GM12892 (cell line): ENCODE results near the gene PRPS1L1.

ENCODE experiments used
- DNase-seq: peaks from one replicate; pipeline ENCODE4 v3.0.0; 2011; ENCODE audit not compliant: insufficient read length
- FAIRE-seq: peaks from 2 replicates; lab custom pipeline; 2011; peaks lifted over from hg19 to GRCh38; lab: Jason Lieb, UNC
- POLR2A ChIP-seq: IDR thresholded peaks from 2 replicates; pipeline ENCODE4 v1.6.1; 2011; ENCODE audit warnings: low read depth, low read length, control low read depth
- POLR2AphosphoS5 ChIP-seq: IDR thresholded peaks from 2 replicates; pipeline ENCODE4 v1.6.1; 2011; ENCODE audit warnings: low read depth, low read length, control low read depth
- TAF1 ChIP-seq: IDR thresholded peaks from 2 replicates; pipeline ENCODE4 v1.6.1; 2011; ENCODE audit warnings: low read depth, mild to moderate bottlenecking, control low read depth, low read length, borderline replicate concordance

PRPS1L1 gene

DNA sequence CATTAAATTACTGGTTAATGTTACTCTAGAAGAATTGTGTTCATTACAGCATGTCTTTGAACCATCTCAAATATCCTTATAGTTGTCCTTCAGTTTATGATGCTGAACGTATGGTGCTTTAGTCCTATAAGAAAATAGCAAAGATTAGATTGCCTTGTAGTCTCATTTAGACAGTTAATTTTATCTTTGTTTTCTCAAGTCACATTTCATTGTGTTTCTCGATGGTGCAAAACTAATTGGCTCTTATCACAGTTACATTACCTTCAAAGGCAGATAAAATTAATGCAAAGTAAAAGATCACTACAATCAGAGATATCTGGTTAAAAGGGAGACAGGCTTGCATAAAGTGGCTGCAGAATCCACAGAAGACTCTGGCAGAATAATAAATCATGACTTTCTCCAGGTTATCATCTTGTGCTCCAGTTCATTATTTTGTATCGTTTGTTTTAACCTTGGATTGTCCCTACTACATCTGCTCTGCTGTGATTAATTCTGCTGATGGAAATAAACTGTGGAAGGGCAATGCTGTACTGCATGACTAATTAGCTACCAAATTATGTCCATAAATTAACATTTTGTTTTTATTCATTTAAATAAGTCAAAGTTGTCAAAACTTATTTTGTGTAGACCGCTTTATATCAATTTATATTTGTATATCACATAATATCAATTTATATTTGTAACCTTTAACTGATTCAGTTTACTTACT lies 24.2 kb downstream of the PRPS1L1 start:
- FAIRE-seq (no peak), DNase-seq (no peak)
- TF ChIP-seq TAF1 = no peak
- no peak for TF ChIP-seq POLR2A
- no peak for TF ChIP-seq POLR2AphosphoS5

DNA sequence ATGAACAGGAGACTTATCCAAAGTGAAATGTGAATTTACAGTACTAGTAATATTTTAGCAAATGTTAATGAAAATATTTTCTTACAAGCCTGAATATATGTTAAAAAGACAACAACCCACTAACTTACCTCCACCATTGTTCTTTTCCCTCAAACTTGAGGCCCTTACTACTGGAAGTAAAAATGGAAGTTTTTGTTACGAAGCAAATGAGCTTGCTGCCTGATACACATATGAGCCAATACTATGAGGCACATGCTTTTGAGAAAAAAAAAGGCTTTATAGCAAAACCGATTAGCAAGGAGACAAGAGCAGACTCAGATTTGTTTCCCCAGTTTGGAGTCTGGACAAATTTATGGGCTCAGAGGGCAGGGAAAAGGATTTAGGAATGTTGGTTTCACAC lies 29.0 kb downstream of the PRPS1L1 start:
- TF ChIP-seq TAF1 (no peak), POLR2A (no peak), POLR2AphosphoS5 (no peak)
- no peak for DNase-seq
- FAIRE-seq = no peak

DNA sequence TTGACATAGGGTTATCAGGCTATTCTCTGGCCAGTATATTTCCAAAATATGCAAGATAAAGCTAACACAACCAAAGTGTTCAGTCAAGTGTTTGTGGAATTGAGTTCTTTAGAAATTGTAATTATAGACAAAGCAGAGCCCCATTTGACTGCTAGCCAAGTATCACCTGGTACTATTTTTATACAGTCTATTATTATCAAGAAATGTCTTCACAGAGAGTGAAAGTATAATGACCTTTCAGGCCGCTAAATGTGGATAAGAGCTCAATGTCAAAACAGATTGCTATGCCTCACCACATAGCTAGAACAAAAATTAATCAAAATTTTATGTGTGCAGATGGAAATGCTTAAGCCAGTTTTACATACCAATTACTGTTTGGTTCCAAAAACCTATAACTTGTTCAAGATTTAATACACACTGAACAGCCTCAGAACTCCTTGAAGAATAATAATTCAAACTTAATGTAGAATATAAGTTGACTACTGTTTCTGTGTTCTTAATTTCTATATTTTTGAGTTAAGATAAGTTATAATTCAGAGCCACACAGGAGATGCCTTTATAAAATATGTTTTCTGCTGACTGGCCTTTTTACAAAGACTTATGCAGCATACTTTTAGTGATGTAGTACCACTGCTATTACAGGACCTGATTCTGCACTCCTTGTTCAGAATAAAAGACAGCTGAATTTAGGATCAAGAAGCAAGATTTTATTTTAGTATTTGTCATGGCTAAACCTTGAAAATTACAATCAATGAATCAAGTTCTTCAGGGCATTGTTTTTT lies 31.0 kb downstream of the PRPS1L1 start:
- no peak for DNase-seq
- FAIRE-seq = no peak
- no peak for TF ChIP-seq POLR2AphosphoS5
- TF ChIP-seq TAF1 = no peak
- no peak for TF ChIP-seq POLR2A

DNA sequence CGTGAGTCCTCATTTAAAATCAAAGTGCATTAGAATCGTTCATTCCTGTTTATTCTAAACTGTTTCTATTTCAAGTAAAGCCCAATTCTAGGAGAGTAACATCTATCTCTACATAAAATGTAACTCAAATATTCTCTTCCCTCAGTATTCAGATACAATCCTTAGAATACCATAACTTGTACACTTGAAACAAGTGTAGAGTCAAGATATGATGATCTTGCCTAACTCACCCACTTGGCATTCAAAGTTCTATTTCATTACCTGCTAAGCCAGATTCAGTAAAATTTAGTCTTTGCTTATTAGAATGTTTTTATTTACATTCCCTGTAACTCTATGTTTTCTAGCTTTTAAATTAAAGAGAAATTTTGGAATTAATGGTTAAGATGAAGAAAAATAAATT lies 31.6 kb downstream of the PRPS1L1 start:
- no peak for FAIRE-seq
- TF ChIP-seq POLR2A = no peak
- TF ChIP-seq TAF1 = no peak
- no peak for TF ChIP-seq POLR2AphosphoS5
- DNase-seq = no peak

DNA sequence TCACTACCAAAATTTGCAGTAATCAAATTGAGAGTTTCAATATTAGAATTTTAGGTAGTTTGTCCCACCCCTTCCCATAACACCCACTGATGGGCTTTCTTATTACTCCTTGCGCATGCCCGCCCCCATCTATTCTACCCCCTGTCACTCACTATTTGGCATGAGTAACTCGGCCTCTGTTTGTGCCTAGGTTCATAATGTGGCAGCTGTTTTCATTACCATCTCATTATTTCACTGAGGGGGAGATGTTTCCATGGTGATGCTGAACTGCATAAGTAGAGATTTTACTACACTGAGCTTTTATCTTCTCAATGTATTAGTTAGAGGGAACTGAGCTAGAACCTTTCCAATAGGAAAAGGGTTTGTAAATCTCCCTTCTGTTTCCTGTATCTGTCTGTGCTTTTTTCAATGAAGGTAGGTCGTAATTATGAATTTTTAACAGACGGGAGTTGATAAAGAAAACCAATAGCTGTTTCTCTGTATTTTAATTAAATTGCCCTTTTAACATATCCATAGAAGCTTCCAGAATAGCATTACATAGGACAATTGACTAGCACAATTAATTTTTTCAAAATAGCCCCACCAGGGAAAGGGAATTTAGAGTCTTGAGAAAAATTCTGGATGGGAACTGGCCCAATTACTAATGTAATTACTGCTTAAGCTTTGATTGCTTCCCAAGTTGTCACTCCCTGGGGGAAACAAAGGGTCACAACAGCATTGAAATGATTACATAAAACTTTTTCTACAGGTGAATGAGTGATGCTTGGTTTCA lies 33.4 kb downstream of the PRPS1L1 start:
- FAIRE-seq = no peak
- no peak for DNase-seq
- TF ChIP-seq TAF1 = no peak
- TF ChIP-seq POLR2A = no peak
- no peak for TF ChIP-seq POLR2AphosphoS5

DNA sequence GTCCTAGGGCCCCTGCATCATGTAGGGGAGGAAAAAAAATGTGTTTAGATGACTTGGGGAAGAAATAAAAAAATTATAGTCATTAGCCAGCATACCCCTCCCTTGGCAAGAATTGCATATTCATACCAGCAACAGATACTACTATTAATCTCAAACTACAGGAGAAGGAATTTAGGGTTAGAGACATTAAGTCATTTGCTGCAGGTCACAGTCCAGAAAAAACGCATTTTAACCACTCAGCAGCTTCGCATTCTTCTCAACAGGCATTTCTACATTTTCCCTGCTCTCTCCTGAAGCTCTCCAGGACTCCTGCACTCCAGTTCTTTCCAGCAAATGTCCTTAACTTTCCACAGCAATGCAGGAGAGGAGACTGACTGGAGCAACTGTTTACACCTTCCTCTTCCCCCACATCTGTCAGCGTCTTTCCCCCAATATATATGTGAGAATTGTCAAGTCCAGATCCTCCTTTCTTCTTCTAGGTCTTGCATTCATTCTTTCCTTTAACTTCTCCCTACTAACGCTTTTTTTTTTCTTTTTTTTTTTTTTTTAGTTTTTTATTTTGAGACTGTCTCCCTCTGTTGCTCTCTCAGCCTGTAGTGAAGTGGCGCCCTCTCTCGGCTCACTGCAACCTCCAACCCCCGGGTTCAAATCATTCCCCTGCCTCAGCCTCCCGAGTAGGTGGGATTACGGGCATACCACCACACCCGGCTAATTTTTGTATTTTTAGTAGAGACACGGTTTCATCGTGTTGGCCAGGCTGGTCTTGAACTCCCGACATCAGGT lies 35.6 kb downstream of the PRPS1L1 start:
- FAIRE-seq (no peak), DNase-seq (no peak)
- TF ChIP-seq POLR2AphosphoS5 (no peak), TAF1 (no peak), POLR2A (no peak)

DNA sequence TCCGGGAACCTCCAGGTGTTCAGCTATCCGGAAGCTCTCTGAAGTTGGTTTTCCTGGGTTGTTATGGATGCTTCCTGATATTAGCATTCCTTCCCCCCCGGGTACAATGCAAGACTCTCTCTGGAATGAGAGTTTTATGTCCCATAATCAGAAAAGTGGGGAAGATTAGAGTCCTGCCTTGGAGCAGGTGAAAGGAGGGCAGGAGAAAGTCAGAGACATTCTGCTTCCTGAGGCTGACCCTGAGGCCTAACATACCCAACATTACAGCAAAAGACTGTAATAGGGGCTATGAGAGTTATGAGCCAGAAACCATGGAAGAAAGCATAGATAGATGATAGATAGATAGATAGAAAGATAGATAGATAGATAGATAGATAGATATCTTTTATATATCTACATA lies 36.9 kb downstream of the PRPS1L1 start:
- no peak for TF ChIP-seq POLR2AphosphoS5
- TF ChIP-seq POLR2A = no peak
- DNase-seq (no peak), FAIRE-seq (no peak)

DNA sequence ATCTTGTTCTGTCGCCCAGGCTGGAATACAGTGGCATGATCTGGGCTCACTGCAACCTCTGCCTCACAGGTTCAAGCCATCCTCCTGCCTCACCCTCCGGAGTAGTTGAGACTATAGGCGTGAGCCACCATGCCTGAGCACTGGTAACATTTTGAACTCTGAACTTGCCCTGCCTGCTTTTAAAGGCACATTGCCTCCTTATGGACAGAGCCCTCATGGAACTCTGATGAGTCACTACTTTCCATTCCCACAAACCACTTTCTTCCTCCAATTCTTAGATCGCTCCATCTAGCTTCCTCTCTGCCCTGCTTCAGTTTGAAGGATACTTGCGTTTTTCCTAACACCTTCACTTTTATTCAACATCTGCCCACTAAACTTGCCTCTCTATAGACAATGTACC lies 38.1 kb downstream of the PRPS1L1 start:
- DNase-seq (no peak), FAIRE-seq (no peak)
- TF ChIP-seq POLR2A (no peak), TAF1 (no peak), POLR2AphosphoS5 (no peak)

DNA sequence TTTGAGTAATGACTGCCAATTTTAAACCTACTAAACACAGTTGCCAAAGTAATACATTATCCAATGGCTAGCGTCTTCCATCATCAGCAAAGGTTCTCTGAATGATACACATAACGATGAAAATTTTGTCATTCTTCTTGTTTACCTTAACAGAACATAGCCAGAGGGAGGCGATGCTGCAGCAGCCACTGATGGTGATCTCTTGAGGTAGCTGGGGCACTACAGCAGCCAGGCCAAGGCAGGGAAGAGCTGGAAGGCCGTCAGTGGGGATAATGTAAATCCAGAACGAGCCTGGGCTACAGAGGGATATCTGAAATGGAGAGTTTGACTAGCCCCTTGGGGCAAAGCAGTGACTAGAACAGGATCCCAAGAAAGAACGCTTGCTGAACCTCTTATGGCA lies 38.8 kb downstream of the PRPS1L1 start:
- FAIRE-seq = no peak
- TF ChIP-seq TAF1 (no peak), POLR2A (no peak), POLR2AphosphoS5 (no peak)
- no peak for DNase-seq

DNA sequence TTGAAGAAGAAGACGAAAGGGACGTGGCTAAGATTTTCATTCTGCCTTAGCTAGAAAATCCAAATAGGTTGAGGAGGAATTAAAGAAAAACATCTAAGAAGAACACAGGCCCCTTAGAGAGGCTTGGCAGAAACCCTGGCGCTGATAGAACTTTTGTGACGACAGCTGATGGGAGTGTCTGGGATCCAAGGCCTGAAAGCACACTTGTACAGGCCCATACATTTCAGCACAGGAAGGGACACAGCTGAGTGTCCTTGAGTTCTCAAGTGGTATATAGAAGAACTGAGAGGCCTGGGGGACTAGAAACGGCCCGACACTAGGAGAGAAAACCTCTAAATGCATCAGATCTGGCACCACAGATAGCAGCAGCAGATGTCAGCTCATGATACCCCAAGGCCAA lies 39.5 kb downstream of the PRPS1L1 start:
- TF ChIP-seq POLR2AphosphoS5 (no peak), TAF1 (no peak), POLR2A (no peak)
- FAIRE-seq = no peak

DNA sequence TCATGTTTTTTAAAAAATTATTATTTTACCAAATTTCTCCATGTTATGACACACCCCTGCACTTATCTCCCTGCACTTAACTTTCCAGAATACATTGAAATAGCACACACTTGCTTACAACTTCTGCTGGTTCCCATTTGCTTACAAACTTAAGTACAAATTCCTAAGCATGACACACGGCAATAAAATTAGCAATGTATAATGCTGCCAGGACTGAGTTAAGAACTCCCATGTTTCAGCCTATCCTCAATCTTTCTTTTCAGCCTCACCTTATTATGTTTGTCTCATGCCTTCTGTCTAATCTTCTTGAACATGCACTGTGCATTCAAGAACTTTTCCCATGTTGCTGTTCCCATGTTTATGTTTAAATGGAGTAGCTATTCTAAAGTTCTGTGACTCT lies 40.8 kb downstream of the PRPS1L1 start:
- DNase-seq (no peak), FAIRE-seq (no peak)

More for the DNA sequence above, 39.5 kb downstream of the PRPS1L1 start:
- DNase-seq = no peak

More for the DNA sequence above, 40.8 kb downstream of the PRPS1L1 start:
- no peak for TF ChIP-seq TAF1
- no peak for TF ChIP-seq POLR2AphosphoS5
- no peak for TF ChIP-seq POLR2A
